ENCODE data around the gene PCLAF. TPM values are rescaled to one million over a fixed set of nuclear protein-coding genes. Genes with fewer than 3 reads are reported as not detected.

Gene PCLAF
- total and polyA plus RNA-seq, 2 of the 13 experiments (the other 11 are each of a cell fraction or from before 2014, with no cell fraction given), result 98.6 to 98.9 TPM

GRCh38 chr15:64379216-64379960 is 1.9 kb downstream of the PCLAF start:
- in situ Hi-C loops (cut with HindIII; ENCODE audit: extremely low pct_ligation_motif_present, low pct_unique_long_range_greater_than_20kb), result no loop called here
- BruUV-seq (replicated peaks), result no TSS peak
- no peak for ATAC-seq
- POLR2A ChIA-PET, result no interaction called here
- Histone ChIP-seq H3K4me3 (replicated peaks in 1 of 3; ENCODE audit: insufficient read depth in 1 of 3, low read depth in 2 of 3, low read length in 3 of 3) (peak overlapping the region in 2 of 3 experiments; percentile 32 to 85; a peak in 2 of 6 replicates), H3K9ac (ENCODE audit: insufficient read depth, low read depth, low read length) (peak overlapping the region; percentile 8; the same call in 1 of the 2 replicates), H3K9me3 (ENCODE audit: low read length) (no peaks in the 10 kb centered on the region), H2AFZ (ENCODE audit: low read length) (no peak overlapping the region), H3K27me3 (ENCODE audit: control insufficient read depth in 1 of 2, insufficient read depth in 2 of 2, low read length in 2 of 2) (no peaks in the 10 kb centered on the region; a peak in 1 of 5 replicates), H3K4me2 (ENCODE audit: low read depth, low read length) (peak overlapping the region; percentile 86), H4K20me1 (ENCODE audit: insufficient read depth, low read length) (no peaks in the 10 kb centered on the region), H3K27ac (ENCODE audit: extremely low read length, insufficient read depth, low read length) (no peak overlapping the region), H3K79me2 (ENCODE audit: insufficient read depth, low read length) (peaks cover 26% of the 10 kb centered on the region), H3K4me1 (ENCODE audit: insufficient read depth, low read length) (peaks cover 30% of the 10 kb centered on the region), H3K36me3 (replicated peaks in 1 of 2; ENCODE audit: control insufficient read depth in 1 of 2, insufficient read depth in 2 of 2, low read length in 2 of 2) (peaks cover 0 to 8% of the 10 kb centered on the region in 2 experiments; a peak in 1 of 5 replicates)
- no peak for DNase-seq (ENCODE audit: low spot score)
- peak; percentile 20; the same call in 1 of the 2 replicates for TF ChIP-seq ZNF629 (CRISPR knock-in tag; conservative IDR thresholded peaks at IDR 0.05)
- no peak for TF ChIP-seq ADNP (CRISPR knock-in tag; IDR thresholded peaks at IDR 0.05)
- TF ChIP-seq ZNF121 (CRISPR knock-in tag; IDR thresholded peaks at IDR 0.05), result peak; percentile 88
- intact Hi-C loops (cut with micrococcal nuclease; ENCODE audit: unreplicated experiment), result no loop called here
- CTCF ChIA-PET (ENCODE audit: low intra/inter-chr PET ratio, low total read pairs), result no interaction called here
- FAIRE-seq, result no peak
- WGBS (ENCODE audit: low lambda C conversion rate), result 81% methylated on average over 9 of the region's 9 CpGs

- H3K79me2 ChIP-seq (ENCODE audit: insufficient read depth, low read length), result peaks cover 4% of the 10 kb centered on the region
- intact Hi-C loops (cut with micrococcal nuclease; ENCODE audit: unreplicated experiment), result no loop called here
- DNase-seq (ENCODE audit: low spot score) (no peak), FAIRE-seq (no peak), ATAC-seq (no peak)
- no peak for TF ChIP-seq ZNF598 (CRISPR knock-in tag; IDR thresholded peaks at IDR 0.05; ENCODE audit: borderline replicate concordance)
- no peak for TF ChIP-seq TBX3 (IDR thresholded peaks at IDR 0.05; ENCODE audit: borderline replicate concordance)
- no peak for TF ChIP-seq ZNF879 (CRISPR knock-in tag; IDR thresholded peaks at IDR 0.05)
- no peak for TF ChIP-seq RXRB (CRISPR knock-in tag; IDR thresholded peaks at IDR 0.05; ENCODE audit: borderline replicate concordance)
- no peak for TF ChIP-seq SMAD1 (CRISPR knock-in tag; IDR thresholded peaks at IDR 0.05; ENCODE audit: borderline replicate concordance, low read depth)
- no peak for TF ChIP-seq THAP8 (CRISPR knock-in tag; IDR thresholded peaks at IDR 0.05; ENCODE audit: borderline replicate concordance)
- TF ChIP-seq CEBPZ (IDR thresholded peaks at IDR 0.05; ENCODE audit: low read length), result no peak
- TF ChIP-seq FOXK1 (CRISPR knock-in tag; IDR thresholded peaks at IDR 0.05; ENCODE audit: borderline replicate concordance, low read depth), result no peak
- TF ChIP-seq ZBTB21 (CRISPR knock-in tag; IDR thresholded peaks at IDR 0.05), result no peak
- no peak for TF ChIP-seq ZBTB14 (CRISPR knock-in tag; IDR thresholded peaks at IDR 0.05)
- H3K9ac ChIP-seq (ENCODE audit: insufficient read depth, low read depth, low read length), result no peak overlapping the region
- no TSS peak for BruUV-seq (replicated peaks)
- H3K27ac ChIP-seq (ENCODE audit: extremely low read length, insufficient read depth, low read length), result no peak overlapping the region
- ChIA-PET POLR2A (no interaction called here), CTCF (ENCODE audit: low intra/inter-chr PET ratio, low total read pairs) (no interaction called here)
- H3K4me2 ChIP-seq (ENCODE audit: low read depth, low read length), result no peak overlapping the region
- no peak overlapping the region for H2AFZ ChIP-seq (ENCODE audit: low read length)
- in situ Hi-C loops (cut with HindIII; ENCODE audit: extremely low pct_ligation_motif_present, low pct_unique_long_range_greater_than_20kb), result no loop called here
- H4K20me1 ChIP-seq (ENCODE audit: insufficient read depth, low read length), result no peaks in the 10 kb centered on the region
- peaks cover 21% of the 10 kb centered on the region for H3K4me1 ChIP-seq (ENCODE audit: insufficient read depth, low read length)
- no peaks in the 10 kb centered on the region for H3K27me3 ChIP-seq (ENCODE audit: control insufficient read depth in 1 of 2, insufficient read depth in 2 of 2, low read length in 2 of 2)
- no peaks in the 10 kb centered on the region for H3K9me3 ChIP-seq (ENCODE audit: low read length)
- 97% methylated on average over 8 of the region's 8 CpGs for WGBS (ENCODE audit: low lambda C conversion rate)
- H3K36me3 ChIP-seq (replicated peaks in 1 of 2; ENCODE audit: control insufficient read depth in 1 of 2, insufficient read depth in 2 of 2, low read length in 2 of 2), result peaks cover 0 to 20% of the 10 kb centered on the region in 2 experiments; a peak in 3 of 5 replicates
- no peak overlapping the region for H3K4me3 ChIP-seq (replicated peaks in 1 of 3; ENCODE audit: insufficient read depth in 1 of 3, low read depth in 2 of 3, low read length in 3 of 3)
These were observed 7.9 kb downstream of the PCLAF start for GRCh38 chr15:64373360-64373759.

All from HepG2 (cell line).